Progenitor cell of endocrine pancreas (in vitro differentiated cells): ENCODE measurements around the gene YY1. TPM values are rescaled to one million over a fixed set of nuclear protein-coding genes. Genes with fewer than 3 reads are reported as not detected.
"Not testable (repeated sequence)": the region's sequence is repeated elsewhere in the genome, so short reads cannot be mapped to it uniquely, and the experiment has no call there.

Source experiments
- DNase-seq: peaks from one replicate; pipeline ENCODE4 v3.0.0; 2021; ENCODE audit warnings: low spot score; ENCODE audit not compliant: unreplicated experiment
- H3K27ac Mint-ChIP-seq: 2 replicates; pipeline ENCODE4 v1.8.0; 2021; ENCODE audit warnings: mild to moderate bottlenecking, moderate library complexity, mixed read lengths
- H3K27me3 Mint-ChIP-seq: 2 replicates; pipeline ENCODE4 v1.8.0; 2021; ENCODE audit warnings: mixed read lengths
- H3K36me3 Mint-ChIP-seq: 2 replicates; pipeline ENCODE4 v1.8.0; 2022; ENCODE audit warnings: mixed read lengths; ENCODE audit not compliant: insufficient read depth
- H3K4me1 Mint-ChIP-seq: 2 replicates; pipeline ENCODE4 v1.8.0; 2021; ENCODE audit warnings: low read depth, mixed read lengths
- H3K4me3 Mint-ChIP-seq: 2 replicates; pipeline ENCODE4 v1.8.0; 2021; ENCODE audit warnings: low read depth, mild to moderate bottlenecking, moderate library complexity, mixed read lengths
- H3K9me3 Mint-ChIP-seq: 2 replicates; pipeline ENCODE4 v1.8.0; 2021; ENCODE audit warnings: low read depth, mixed read lengths
- CTCF ChIP-seq: fragments of 200-600 bp; sonication (generic); IDR thresholded peaks from one replicate; pipeline ENCODE4 v1.5.0; 2021; ENCODE audit warnings: antibody characterized with exemption, mild to moderate bottlenecking; ENCODE audit not compliant: unreplicated experiment
- total RNA-seq: library from RNA; stranded (reverse); gene quantifications from 2 replicates; pipeline ENCODE4 v1.2.1, GENCODE V29; 2021

Gene YY1
- total RNA-seq, 1 donor from 2014 or later = 90.2 TPM

GRCh38 chr14:100203146-100203545, 35.8 kb upstream of the YY1 start:
- no peaks in the 10 kb centered on the region for H3K27me3 Mint-ChIP-seq
- H3K27ac Mint-ChIP-seq = no peak overlapping the region
- H3K36me3 Mint-ChIP-seq = peaks cover 13% of the 10 kb centered on the region
- peaks cover 2% of the 10 kb centered on the region for H3K4me1 Mint-ChIP-seq
- no peak overlapping the region for H3K4me3 Mint-ChIP-seq
- TF ChIP-seq CTCF = no peak
- no peak for DNase-seq
- no peaks in the 10 kb centered on the region for H3K9me3 Mint-ChIP-seq

GRCh38 chr14:100203962-100204834, 34.7 kb upstream of the YY1 start:
- no peaks in the 10 kb centered on the region for H3K27me3 Mint-ChIP-seq
- no peak for DNase-seq
- no peak overlapping the region for H3K4me3 Mint-ChIP-seq
- H3K4me1 Mint-ChIP-seq = peaks cover 2% of the 10 kb centered on the region
- peaks cover 13% of the 10 kb centered on the region for H3K36me3 Mint-ChIP-seq
- TF ChIP-seq CTCF = no peak
- no peak overlapping the region for H3K27ac Mint-ChIP-seq
- H3K9me3 Mint-ChIP-seq = no peaks in the 10 kb centered on the region

GRCh38 chr14:100204835-100205167, 34.1 kb upstream of the YY1 start:
- H3K27ac Mint-ChIP-seq, H3K9me3 Mint-ChIP-seq: not testable (repeated sequence)
- peaks cover 13% of the 10 kb centered on the region for H3K36me3 Mint-ChIP-seq

GRCh38 chr14:100207588-100207987, 31.4 kb upstream of the YY1 start:
- DNase-seq, H3K27me3 Mint-ChIP-seq, H3K9me3 Mint-ChIP-seq, H3K4me1 Mint-ChIP-seq, H3K4me3 Mint-ChIP-seq, H3K27ac Mint-ChIP-seq: not testable (repeated sequence)
- peaks cover 13% of the 10 kb centered on the region for H3K36me3 Mint-ChIP-seq

More at GRCh38 chr14:100204835-100205167, 34.1 kb upstream of the YY1 start:
- not testable (repeated sequence) for H3K4me3 Mint-ChIP-seq, H3K27me3 Mint-ChIP-seq, H3K4me1 Mint-ChIP-seq, DNase-seq

GRCh38 chr14:100208136-100208535, 30.8 kb upstream of the YY1 start:
- H3K27me3 Mint-ChIP-seq, H3K9me3 Mint-ChIP-seq, DNase-seq, H3K27ac Mint-ChIP-seq, H3K4me3 Mint-ChIP-seq, H3K4me1 Mint-ChIP-seq: not testable (repeated sequence)
- peaks cover 13% of the 10 kb centered on the region for H3K36me3 Mint-ChIP-seq

GRCh38 chr14:100211366-100211765, 27.6 kb upstream of the YY1 start:
- Mint-ChIP-seq H3K9me3 (no peaks in the 10 kb centered on the region), H3K27ac (no peak overlapping the region), H3K4me3 (no peak overlapping the region), H3K4me1 (peaks cover 17% of the 10 kb centered on the region), H3K27me3 (no peaks in the 10 kb centered on the region), H3K36me3 (peaks cover 9% of the 10 kb centered on the region)
- DNase-seq = no peak
- no peak for TF ChIP-seq CTCF

- H3K36me3 Mint-ChIP-seq = peaks cover 7% of the 10 kb centered on the region
- H3K4me3 Mint-ChIP-seq = no peak overlapping the region
- no peaks in the 10 kb centered on the region for H3K9me3 Mint-ChIP-seq
- H3K27ac Mint-ChIP-seq = no peak overlapping the region
- no peak for TF ChIP-seq CTCF
- H3K27me3 Mint-ChIP-seq = no peaks in the 10 kb centered on the region
- peaks cover 17% of the 10 kb centered on the region for H3K4me1 Mint-ChIP-seq
- no peak for DNase-seq
These were observed 27.1 kb upstream of the YY1 start for GRCh38 chr14:100211893-100212292.
